ENCODE data around the gene MC4R. TPM values are rescaled to one million over a fixed set of nuclear protein-coding genes. Genes with fewer than 3 reads are reported as not detected.

Gene MC4R
- total RNA-seq, 1 experiment from 2014 or later, result not detected

DNA sequence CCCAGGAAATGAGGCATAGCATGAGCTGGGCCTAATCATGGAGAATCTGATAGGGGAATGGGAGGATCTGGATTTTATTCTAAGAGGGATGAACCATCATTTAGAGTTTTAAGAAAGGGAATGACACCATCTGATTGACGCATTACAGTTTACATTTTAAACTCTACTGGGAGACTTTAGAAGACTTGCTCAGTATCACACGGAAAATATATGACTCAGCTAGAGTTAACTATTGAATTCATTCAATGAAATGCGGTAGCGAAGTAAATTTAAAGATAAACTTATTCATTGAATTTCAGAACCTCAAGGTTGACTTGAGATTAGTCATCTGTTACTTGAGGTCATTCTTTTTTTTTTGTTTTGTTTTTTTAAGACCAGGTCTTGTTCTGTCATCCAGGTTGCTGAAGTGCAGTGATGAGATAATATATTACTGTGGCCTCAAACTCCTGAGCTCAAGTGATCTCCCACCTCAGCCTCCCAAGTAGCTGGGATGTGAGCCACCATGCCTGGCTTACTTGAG lies 25.0 kb downstream of the MC4R start:
- intact Hi-C loops (cut with micrococcal nuclease), result no loop called here
- no peak overlapping the region for H3K27ac ChIP-seq (ENCODE audit: low read depth, low read length)
- no peak for ATAC-seq

DNA sequence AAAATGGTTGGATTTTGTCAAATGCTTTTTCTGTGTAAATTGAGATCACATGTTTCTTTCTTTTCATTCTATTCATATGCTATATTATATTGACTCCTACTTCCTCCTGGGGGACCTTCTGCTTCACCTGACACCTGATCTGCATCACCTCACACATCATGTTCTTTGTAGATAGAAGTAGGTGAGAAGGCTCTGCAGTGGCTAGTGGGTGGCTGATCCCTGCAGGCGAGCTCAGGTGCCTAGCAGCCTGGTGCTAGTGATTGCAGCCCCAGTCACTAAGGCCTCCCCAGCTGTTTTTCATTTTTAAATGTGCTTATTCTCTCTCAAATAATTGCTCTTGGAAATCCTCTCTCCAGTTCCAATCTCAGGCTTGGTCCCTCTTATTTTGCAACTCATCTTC lies 33.6 kb downstream of the MC4R start:
- Histone ChIP-seq H3K4me3 (replicated peaks in 1 of 2; ENCODE audit: low read depth in 1 of 2, low read length in 2 of 2) (no peak overlapping the region), H3K27me3 (ENCODE audit: insufficient read depth, low read length) (no peaks in the 10 kb centered on the region), H3K79me2 (ENCODE audit: insufficient read depth, low read length) (no peaks in the 10 kb centered on the region), H3K4me2 (ENCODE audit: low read length) (no peak overlapping the region), H3K4me1 (ENCODE audit: control insufficient read depth in 1 of 2, insufficient read depth in 2 of 2, low read length in 2 of 2) (no peaks in the 10 kb centered on the region), H3K9me3 (ENCODE audit: control insufficient read depth in 1 of 2, insufficient read depth in 1 of 2, low read depth in 1 of 2, low read length in 2 of 2) (no peaks in the 10 kb centered on the region), H2AFZ (ENCODE audit: low read depth, low read length, poor library complexity, severe bottlenecking) (no peak overlapping the region), H3K27ac (ENCODE audit: low read depth, low read length) (no peak overlapping the region), H3K9ac (ENCODE audit: low read length) (no peak overlapping the region), H3K36me3 (ENCODE audit: control insufficient read depth in 1 of 2, insufficient read depth in 2 of 2, low read length in 2 of 2) (no peaks in the 10 kb centered on the region), H3K9me2 (ENCODE audit: insufficient read depth) (no peaks in the 10 kb centered on the region), H4K20me1 (ENCODE audit: insufficient read depth) (no peaks in the 10 kb centered on the region)
- ChIA-PET CTCF (no interaction called here), POLR2A (no interaction called here), RAD21 (ENCODE audit: low non-redundant PET in 1 of 2, low total read pairs in 2 of 2, uncharacterized antibody in 2 of 2, unreplicated experiment in 2 of 2) (no interaction called here)
- intact Hi-C loops (cut with micrococcal nuclease), result no loop called here
- ATAC-seq (no peak), DNase-seq (ENCODE audit: low read depth, low spot score) (no peak)
- BruUV-seq (replicated peaks), result no TSS peak
- TF ChIP-seq SIN3A (IDR thresholded peaks at IDR 0.05; ENCODE audit: low read depth) (no peak), FOSL1 (IDR thresholded peaks at IDR 0.05; ENCODE audit: low read depth) (no peak), RAD21 (IDR thresholded peaks at IDR 0.05; ENCODE audit: low read depth) (no peak), YY1 (IDR thresholded peaks at IDR 0.05; ENCODE audit: extremely low read depth, insufficient replicate concordance, low read depth, low read length) (no peak), ELF1 (IDR thresholded peaks at IDR 0.05; ENCODE audit: borderline replicate concordance, low read depth) (no peak), POLR2AphosphoS5 (IDR thresholded peaks at IDR 0.05; ENCODE audit: low read depth, low read length) (no peak), ZNF274 (IDR thresholded peaks at IDR 0.05; ENCODE audit: low read depth, low read length) (no peak), CBX3 (IDR thresholded peaks at IDR 0.05; ENCODE audit: low read depth) (no peak), POLR2A (IDR thresholded peaks at IDR 0.05; ENCODE audit: borderline replicate concordance, extremely low read depth, insufficient read depth, insufficient read length) (no peak), SRF (IDR thresholded peaks at IDR 0.05; ENCODE audit: low read depth) (no peak), CEBPB (IDR thresholded peaks at IDR 0.05; ENCODE audit: low read depth) (no peak), TCF7L2 (IDR thresholded peaks at IDR 0.05; ENCODE audit: borderline replicate concordance, extremely low read depth, insufficient read depth, insufficient read length) (no peak), SP1 (IDR thresholded peaks at IDR 0.05; ENCODE audit: low read depth) (no peak)
- TF ChIP-seq, protein P1, sequence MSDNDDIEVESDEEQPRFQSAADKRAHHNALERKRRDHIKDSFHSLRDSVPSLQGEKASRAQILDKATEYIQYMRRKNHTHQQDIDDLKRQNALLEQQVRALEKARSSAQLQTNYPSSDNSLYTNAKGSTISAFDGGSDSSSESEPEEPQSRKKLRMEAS (IDR thresholded peaks at IDR 0.05), result no peak
- TF ChIP-seq, protein P2, sequence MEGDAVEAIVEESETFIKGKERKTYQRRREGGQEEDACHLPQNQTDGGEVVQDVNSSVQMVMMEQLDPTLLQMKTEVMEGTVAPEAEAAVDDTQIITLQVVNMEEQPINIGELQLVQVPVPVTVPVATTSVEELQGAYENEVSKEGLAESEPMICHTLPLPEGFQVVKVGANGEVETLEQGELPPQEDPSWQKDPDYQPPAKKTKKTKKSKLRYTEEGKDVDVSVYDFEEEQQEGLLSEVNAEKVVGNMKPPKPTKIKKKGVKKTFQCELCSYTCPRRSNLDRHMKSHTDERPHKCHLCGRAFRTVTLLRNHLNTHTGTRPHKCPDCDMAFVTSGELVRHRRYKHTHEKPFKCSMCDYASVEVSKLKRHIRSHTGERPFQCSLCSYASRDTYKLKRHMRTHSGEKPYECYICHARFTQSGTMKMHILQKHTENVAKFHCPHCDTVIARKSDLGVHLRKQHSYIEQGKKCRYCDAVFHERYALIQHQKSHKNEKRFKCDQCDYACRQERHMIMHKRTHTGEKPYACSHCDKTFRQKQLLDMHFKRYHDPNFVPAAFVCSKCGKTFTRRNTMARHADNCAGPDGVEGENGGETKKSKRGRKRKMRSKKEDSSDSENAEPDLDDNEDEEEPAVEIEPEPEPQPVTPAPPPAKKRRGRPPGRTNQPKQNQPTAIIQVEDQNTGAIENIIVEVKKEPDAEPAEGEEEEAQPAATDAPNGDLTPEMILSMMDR (IDR thresholded peaks at IDR 0.05 in 2 of 3, conservative IDR thresholded peaks at IDR 0.05 in 1 of 3; ENCODE audit: borderline replicate concordance in 1 of 3, insufficient read depth in 1 of 3, low read depth in 2 of 3, low read length in 2 of 3), result no peak
- TF ChIP-seq, protein P3, sequence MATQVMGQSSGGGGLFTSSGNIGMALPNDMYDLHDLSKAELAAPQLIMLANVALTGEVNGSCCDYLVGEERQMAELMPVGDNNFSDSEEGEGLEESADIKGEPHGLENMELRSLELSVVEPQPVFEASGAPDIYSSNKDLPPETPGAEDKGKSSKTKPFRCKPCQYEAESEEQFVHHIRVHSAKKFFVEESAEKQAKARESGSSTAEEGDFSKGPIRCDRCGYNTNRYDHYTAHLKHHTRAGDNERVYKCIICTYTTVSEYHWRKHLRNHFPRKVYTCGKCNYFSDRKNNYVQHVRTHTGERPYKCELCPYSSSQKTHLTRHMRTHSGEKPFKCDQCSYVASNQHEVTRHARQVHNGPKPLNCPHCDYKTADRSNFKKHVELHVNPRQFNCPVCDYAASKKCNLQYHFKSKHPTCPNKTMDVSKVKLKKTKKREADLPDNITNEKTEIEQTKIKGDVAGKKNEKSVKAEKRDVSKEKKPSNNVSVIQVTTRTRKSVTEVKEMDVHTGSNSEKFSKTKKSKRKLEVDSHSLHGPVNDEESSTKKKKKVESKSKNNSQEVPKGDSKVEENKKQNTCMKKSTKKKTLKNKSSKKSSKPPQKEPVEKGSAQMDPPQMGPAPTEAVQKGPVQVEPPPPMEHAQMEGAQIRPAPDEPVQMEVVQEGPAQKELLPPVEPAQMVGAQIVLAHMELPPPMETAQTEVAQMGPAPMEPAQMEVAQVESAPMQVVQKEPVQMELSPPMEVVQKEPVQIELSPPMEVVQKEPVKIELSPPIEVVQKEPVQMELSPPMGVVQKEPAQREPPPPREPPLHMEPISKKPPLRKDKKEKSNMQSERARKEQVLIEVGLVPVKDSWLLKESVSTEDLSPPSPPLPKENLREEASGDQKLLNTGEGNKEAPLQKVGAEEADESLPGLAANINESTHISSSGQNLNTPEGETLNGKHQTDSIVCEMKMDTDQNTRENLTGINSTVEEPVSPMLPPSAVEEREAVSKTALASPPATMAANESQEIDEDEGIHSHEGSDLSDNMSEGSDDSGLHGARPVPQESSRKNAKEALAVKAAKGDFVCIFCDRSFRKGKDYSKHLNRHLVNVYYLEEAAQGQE (IDR thresholded peaks at IDR 0.05; ENCODE audit: low read depth), result no peak

More for the DNA sequence above, 25.0 kb downstream of the MC4R start:
- DNase-seq (ENCODE audit: low read depth, low spot score), result no peak
- no peak overlapping the region for H3K4me2 ChIP-seq (ENCODE audit: low read length)
- no peak overlapping the region for H3K4me3 ChIP-seq (replicated peaks in 1 of 2; ENCODE audit: low read depth in 1 of 2, low read length in 2 of 2)
- no peaks in the 10 kb centered on the region for H3K9me3 ChIP-seq (ENCODE audit: control insufficient read depth in 1 of 2, insufficient read depth in 1 of 2, low read depth in 1 of 2, low read length in 2 of 2)
- CTCF ChIA-PET, result no interaction called here
- H3K9me2 ChIP-seq (ENCODE audit: insufficient read depth), result no peaks in the 10 kb centered on the region
- H2AFZ ChIP-seq (ENCODE audit: low read depth, low read length, poor library complexity, severe bottlenecking), result no peak overlapping the region
- BruUV-seq (replicated peaks), result no TSS peak
- H3K36me3 ChIP-seq (ENCODE audit: control insufficient read depth in 1 of 2, insufficient read depth in 2 of 2, low read length in 2 of 2), result no peaks in the 10 kb centered on the region
- POLR2A ChIA-PET, result no interaction called here
- H3K79me2 ChIP-seq (ENCODE audit: insufficient read depth, low read length), result no peaks in the 10 kb centered on the region
- RAD21 ChIA-PET (ENCODE audit: low non-redundant PET in 1 of 2, low total read pairs in 2 of 2, uncharacterized antibody in 2 of 2, unreplicated experiment in 2 of 2), result no interaction called here
- no peak overlapping the region for H3K9ac ChIP-seq (ENCODE audit: low read length)
- H3K4me1 ChIP-seq (ENCODE audit: control insufficient read depth in 1 of 2, insufficient read depth in 2 of 2, low read length in 2 of 2), result no peaks in the 10 kb centered on the region
- TF ChIP-seq POLR2AphosphoS5 (IDR thresholded peaks at IDR 0.05; ENCODE audit: low read depth, low read length), result no peak
- no peak for TF ChIP-seq CBX3 (IDR thresholded peaks at IDR 0.05; ENCODE audit: low read depth)
- no peak for TF ChIP-seq RAD21 (IDR thresholded peaks at IDR 0.05; ENCODE audit: low read depth)
- H3K27me3 ChIP-seq (ENCODE audit: insufficient read depth, low read length), result no peaks in the 10 kb centered on the region
- no peaks in the 10 kb centered on the region for H4K20me1 ChIP-seq (ENCODE audit: insufficient read depth)

Data from HCT116 (cell line).